ENCODE measurements around the gene MGAT4A. TPM values are rescaled to one million over a fixed set of nuclear protein-coding genes. Genes with fewer than 3 reads are reported as not detected.

The MGAT4A gene
- total and polyA plus RNA-seq, 2 of the 8 experiments (the other 6 are each of a cell fraction or from before 2014, with no cell fraction given) = 1.4 to 7.7 TPM

- FAIRE-seq = no peak
- H3K9me3 ChIP-seq (ENCODE audit: insufficient read depth in 2 of 2, low read depth in 1 of 2, low read length in 1 of 2) = no peaks in the 10 kb centered on the region
- H3K27me3 ChIP-seq (replicated peaks in 1 of 4; ENCODE audit: control insufficient read depth in 3 of 4, extremely low read depth in 1 of 4, insufficient read depth in 3 of 4, low read length in 3 of 4) = no peaks in the 10 kb centered on the region
- no peak for TF ChIP-seq BACH1 (IDR thresholded peaks at IDR 0.05; ENCODE audit: low read length)
- no peak for TF ChIP-seq NANOG (IDR thresholded peaks at IDR 0.05; ENCODE audit: insufficient read depth, low read depth, low read length, poor library complexity, severe bottlenecking)
- TF ChIP-seq TAF1 (IDR thresholded peaks at IDR 0.05; ENCODE audit: low read depth, low read length) = no peak
- no peak for TF ChIP-seq TCF12 (IDR thresholded peaks at IDR 0.05; ENCODE audit: low read depth, low read length)
- TF ChIP-seq CHD1 (IDR thresholded peaks at IDR 0.05; ENCODE audit: low read depth, low read length) = no peak
- no peak for TF ChIP-seq KDM1A (IDR thresholded peaks at IDR 0.05; ENCODE audit: borderline replicate concordance, low read length)
- no peak for TF ChIP-seq CHD2 (IDR thresholded peaks at IDR 0.05; ENCODE audit: low read length)
- no peak for TF ChIP-seq SP4 (IDR thresholded peaks at IDR 0.05; ENCODE audit: low read length)
- no peak for TF ChIP-seq TBP (IDR thresholded peaks at IDR 0.05; ENCODE audit: low read depth, low read length)
- TF ChIP-seq BCL11A (IDR thresholded peaks at IDR 0.05; ENCODE audit: low read depth in 2 of 2, low read length in 2 of 2) = no peak
- TF ChIP-seq EZH2 (IDR thresholded peaks at IDR 0.05; ENCODE audit: low read depth, low read length, severe bottlenecking) = no peak
- no peak for TF ChIP-seq SRF (IDR thresholded peaks at IDR 0.05; ENCODE audit: low read depth, low read length)
- no peak for TF ChIP-seq ASH2L (IDR thresholded peaks at IDR 0.05; ENCODE audit: low read length)
- no peak for TF ChIP-seq GTF2F1 (IDR thresholded peaks at IDR 0.05; ENCODE audit: borderline replicate concordance, low read depth, low read length)
- no peak for TF ChIP-seq RAD21 (IDR thresholded peaks at IDR 0.05 in 1 of 2, conservative IDR thresholded peaks at IDR 0.05 in 1 of 2; ENCODE audit: low read depth in 2 of 2, low read length in 2 of 2)
- no peak overlapping the region for H3K14ac ChIP-seq (ENCODE audit: insufficient read length)
- no peak overlapping the region for H2AK5ac ChIP-seq (ENCODE audit: low read depth, low read length)
- H2BK5ac ChIP-seq (ENCODE audit: low read depth, low read length) = no peak overlapping the region
- H3K79me1 ChIP-seq (ENCODE audit: low read depth, low read length) = no peaks in the 10 kb centered on the region
- ChIA-PET CTCF (ENCODE audit: partially characterized antibody) (no interaction called here), POLR2A (ENCODE audit: partially characterized antibody) (no interaction called here)
- no peak overlapping the region for H4K5ac ChIP-seq (ENCODE audit: insufficient read length, low read depth, low read length)
- H3K4me2 ChIP-seq (ENCODE audit: insufficient read depth in 1 of 2, low read depth in 2 of 2, low read length in 2 of 2) = no peak overlapping the region
- no peak overlapping the region for H4K91ac ChIP-seq (replicated peaks; ENCODE audit: insufficient read length, low read length)
- H3K4me1 ChIP-seq (replicated peaks in 1 of 4; ENCODE audit: control insufficient read depth in 3 of 4, insufficient read depth in 4 of 4, low read length in 3 of 4) = no peaks in the 10 kb centered on the region
- H3K9ac ChIP-seq (replicated peaks in 1 of 4; ENCODE audit: extremely low read depth in 1 of 4, low read depth in 3 of 4, low read length in 3 of 4) = no peak overlapping the region
- DNase-seq (ENCODE audit: low read depth in 1 of 2, low spot score in 2 of 2) = no peak
- no peaks in the 10 kb centered on the region for H3K36me3 ChIP-seq (ENCODE audit: control insufficient read depth in 2 of 4, insufficient read depth in 4 of 4, low read length in 3 of 4)
- H3K23ac ChIP-seq (ENCODE audit: insufficient read length) = no peak overlapping the region
- H3K4me3 ChIP-seq (ENCODE audit: extremely low read depth in 1 of 4, insufficient read depth in 2 of 4, low read depth in 3 of 4, low read length in 4 of 4) = no peak overlapping the region
- H3K4ac ChIP-seq (replicated peaks; ENCODE audit: insufficient read length, low read depth, low read length) = no peak overlapping the region
- H3K79me2 ChIP-seq (ENCODE audit: control insufficient read depth in 1 of 2, insufficient read depth in 2 of 2, low read length in 2 of 2) = no peaks in the 10 kb centered on the region
- no peak overlapping the region for H3K18ac ChIP-seq (ENCODE audit: extremely low read depth, low read length)
- H2BK15ac ChIP-seq (ENCODE audit: low read length) = no peak overlapping the region
- no peak overlapping the region for H2BK12ac ChIP-seq (ENCODE audit: low read depth, low read length)
- 89% methylated on average over 5 of the region's 5 CpGs; no CpG with 5 or more reads in 1 of the 2 experiments for WGBS, 2 experiments (ENCODE audit: extremely low coverage in 1 of 2, insufficient coverage in 1 of 2, insufficient read length in 1 of 2, insufficient replicate concordance in 2 of 2, low coverage in 1 of 2, low lambda C conversion rate in 2 of 2, missing lambda C conversion rate in 1 of 2)
- H4K20me1 ChIP-seq (replicated peaks in 1 of 2; ENCODE audit: control insufficient read depth in 1 of 2, insufficient read depth in 2 of 2, low read length in 2 of 2) = no peaks in the 10 kb centered on the region
- no peak overlapping the region for H2BK120ac ChIP-seq (replicated peaks; ENCODE audit: low read depth, low read length)
- no peaks in the 10 kb centered on the region for H3K23me2 ChIP-seq (ENCODE audit: low read depth, low read length)
- H3K27ac ChIP-seq (ENCODE audit: low read depth, low read length) = no peak overlapping the region
- no peak overlapping the region for H2AFZ ChIP-seq (ENCODE audit: low read length)
- no peak overlapping the region for H4K8ac ChIP-seq (ENCODE audit: extremely low read depth, insufficient read depth, low read length)
- H3K56ac ChIP-seq (replicated peaks; ENCODE audit: insufficient read length, low read depth, low read length) = no peak overlapping the region
- no peak overlapping the region for H2BK20ac ChIP-seq (ENCODE audit: low read length)
Measured at GRCh38 chr2:98683728-98684127, 47.2 kb downstream of the MGAT4A start.

Data from H1 (cell line).